ENCODE results near the gene KLF13. TPM values are rescaled to one million over a fixed set of nuclear protein-coding genes. Genes with fewer than 3 reads are reported as not detected.

KLF13 gene
- polyA plus RNA-seq, 1 experiment = 11.5 TPM

- H3K4me3 ChIP-seq (ENCODE audit: low read depth, low read length) = no peak overlapping the region
- DNase-seq (ENCODE audit: low read depth) = no peak
- H3K27me3 ChIP-seq (ENCODE audit: control insufficient read depth, insufficient read depth, low read length) = peaks cover 15% of the 10 kb centered on the region
- H3K36me3 ChIP-seq (ENCODE audit: control insufficient read depth, insufficient read depth, low read length) = no peaks in the 10 kb centered on the region
- CTCF ChIA-PET = interaction anchor here (1.3 to 1.9 kb wide), 2 partner anchors 8 to 103 kb away, joined by 3 to 7 read pairs; partner anchors contain the start of gene KLF13
- TF ChIP-seq CTCF (IDR thresholded peaks at IDR 0.05; ENCODE audit: insufficient read depth, low read depth, low read length) = no peak
- POLR2A ChIA-PET = no interaction called here
Observed at GRCh38 chr15:31317421-31318327, 9.0 kb upstream of the KLF13 start.

- H3K4me3 ChIP-seq (ENCODE audit: low read depth, low read length) = no peak overlapping the region
- no peaks in the 10 kb centered on the region for H3K36me3 ChIP-seq (ENCODE audit: control insufficient read depth, insufficient read depth, low read length)
- CTCF ChIA-PET = interaction anchor here (1.3 kb wide), 1 partner anchor 104 kb away, joined by 3 read pairs; no protein-coding TSS in a partner anchor
- H3K27me3 ChIP-seq (ENCODE audit: control insufficient read depth, insufficient read depth, low read length) = peaks cover 15% of the 10 kb centered on the region
- DNase-seq (ENCODE audit: low read depth) = no peak
- POLR2A ChIA-PET = no interaction called here
- TF ChIP-seq CTCF (IDR thresholded peaks at IDR 0.05; ENCODE audit: insufficient read depth, low read depth, low read length) = no peak
Observed at GRCh38 chr15:31318429-31318828, 8.2 kb upstream of the KLF13 start.

- no peak for DNase-seq (ENCODE audit: low read depth)
- Histone ChIP-seq H3K4me3 (ENCODE audit: low read depth, low read length) (no peak overlapping the region), H3K36me3 (ENCODE audit: control insufficient read depth, insufficient read depth, low read length) (no peaks in the 10 kb centered on the region), H3K27me3 (ENCODE audit: control insufficient read depth, insufficient read depth, low read length) (peaks cover 15% of the 10 kb centered on the region)
- POLR2A ChIA-PET = no interaction called here
- no peak for TF ChIP-seq CTCF (IDR thresholded peaks at IDR 0.05; ENCODE audit: insufficient read depth, low read depth, low read length)
- CTCF ChIA-PET = no interaction called here
Observed at GRCh38 chr15:31320022-31320421, 6.6 kb upstream of the KLF13 start.

- Histone ChIP-seq H3K27me3 (ENCODE audit: control insufficient read depth, insufficient read depth, low read length) (peaks cover 15% of the 10 kb centered on the region), H3K4me3 (ENCODE audit: low read depth, low read length) (no peak overlapping the region), H3K36me3 (ENCODE audit: control insufficient read depth, insufficient read depth, low read length) (no peaks in the 10 kb centered on the region)
- no peak for DNase-seq (ENCODE audit: low read depth)
- ChIA-PET POLR2A (no interaction called here), CTCF (no interaction called here)
- TF ChIP-seq CTCF (IDR thresholded peaks at IDR 0.05; ENCODE audit: insufficient read depth, low read depth, low read length) = no peak
Observed at GRCh38 chr15:31321418-31321817, 5.2 kb upstream of the KLF13 start.

- H3K4me3 ChIP-seq (ENCODE audit: low read depth, low read length) = no peak overlapping the region
- DNase-seq (ENCODE audit: low read depth) = no peak
- H3K36me3 ChIP-seq (ENCODE audit: control insufficient read depth, insufficient read depth, low read length) = no peaks in the 10 kb centered on the region
- H3K27me3 ChIP-seq (ENCODE audit: control insufficient read depth, insufficient read depth, low read length) = peaks cover 10% of the 10 kb centered on the region
- ChIA-PET CTCF (interaction anchor here (2.3 kb wide), 1 partner anchor 122 kb away, joined by 9 read pairs; no protein-coding TSS in a partner anchor), POLR2A (no interaction called here)
- TF ChIP-seq CTCF (IDR thresholded peaks at IDR 0.05; ENCODE audit: insufficient read depth, low read depth, low read length) = no peak
Observed at GRCh38 chr15:31322504-31322903, 4.1 kb upstream of the KLF13 start.

Data from BJ (cell line).